Measurements from ENCODE around the gene PHF24.

GRCh38 chr9:34994900-34995669 is 37.0 kb downstream of the PHF24 start:
- TF ChIP-seq CTCF (IDR thresholded peaks at IDR 0.05), result no peak
- no peak for TF ChIP-seq POLR2A (IDR thresholded peaks at IDR 0.05)
- no peak for TF ChIP-seq POLR2AphosphoS5 (IDR thresholded peaks at IDR 0.05)

Measured in prostate gland (tissue), 2 donors.